ENCODE data around the gene IGF2BP3. TPM values are rescaled to one million over a fixed set of nuclear protein-coding genes. Genes with fewer than 3 reads are reported as not detected.

The IGF2BP3 gene
- total RNA-seq, 1 experiment from 2014 or later: 75.6 TPM

GRCh38 chr7:23357190-23358093, 112.8 kb downstream of the IGF2BP3 start:
- H3K4me3 ChIP-seq (ENCODE audit: insufficient read depth, low read depth, low read length): no peak overlapping the region
- no peak for DNase-seq
- no peaks in the 10 kb centered on the region for H3K27me3 ChIP-seq (ENCODE audit: control insufficient read depth, insufficient read depth, low read length)
- H3K36me3 ChIP-seq (replicated peaks; ENCODE audit: control insufficient read depth, insufficient read depth, low read length): no peaks in the 10 kb centered on the region

GRCh38 chr7:23356726-23357125, 113.6 kb downstream of the IGF2BP3 start:
- no peak for DNase-seq
- Histone ChIP-seq H3K36me3 (replicated peaks; ENCODE audit: control insufficient read depth, insufficient read depth, low read length) (no peaks in the 10 kb centered on the region), H3K27me3 (ENCODE audit: control insufficient read depth, insufficient read depth, low read length) (no peaks in the 10 kb centered on the region), H3K4me3 (ENCODE audit: insufficient read depth, low read depth, low read length) (no peak overlapping the region)

GRCh38 chr7:23356168-23356567, 114.1 kb downstream of the IGF2BP3 start:
- peaks cover under 1% of the 10 kb centered on the region; the same call in 1 of the 2 replicates for H3K36me3 ChIP-seq (replicated peaks; ENCODE audit: control insufficient read depth, insufficient read depth, low read length)
- H3K4me3 ChIP-seq (ENCODE audit: insufficient read depth, low read depth, low read length): no peak overlapping the region
- DNase-seq: no peak

GRCh38 chr7:23353172-23353571, 117.1 kb downstream of the IGF2BP3 start:
- Histone ChIP-seq H3K4me3 (ENCODE audit: insufficient read depth, low read depth, low read length) (no peak overlapping the region), H3K36me3 (replicated peaks; ENCODE audit: control insufficient read depth, insufficient read depth, low read length) (peaks cover 7% of the 10 kb centered on the region), H3K27me3 (ENCODE audit: control insufficient read depth, insufficient read depth, low read length) (no peaks in the 10 kb centered on the region)
- DNase-seq: no peak

More at GRCh38 chr7:23356168-23356567, 114.1 kb downstream of the IGF2BP3 start:
- no peaks in the 10 kb centered on the region for H3K27me3 ChIP-seq (ENCODE audit: control insufficient read depth, insufficient read depth, low read length)

GRCh38 chr7:23350466-23350865, 119.8 kb downstream of the IGF2BP3 start:
- peaks cover 20% of the 10 kb centered on the region for H3K36me3 ChIP-seq (replicated peaks; ENCODE audit: control insufficient read depth, insufficient read depth, low read length)
- no peak overlapping the region for H3K4me3 ChIP-seq (ENCODE audit: insufficient read depth, low read depth, low read length)
- no peak for DNase-seq
- no peaks in the 10 kb centered on the region for H3K27me3 ChIP-seq (ENCODE audit: control insufficient read depth, insufficient read depth, low read length)

- H3K27me3 ChIP-seq (ENCODE audit: control insufficient read depth, insufficient read depth, low read length): no peaks in the 10 kb centered on the region
- no peak overlapping the region for H3K4me3 ChIP-seq (ENCODE audit: insufficient read depth, low read depth, low read length)
- peaks cover 22% of the 10 kb centered on the region for H3K36me3 ChIP-seq (replicated peaks; ENCODE audit: control insufficient read depth, insufficient read depth, low read length)
- DNase-seq: peak; percentile 49
Measured at GRCh38 chr7:23349484-23350157, 120.7 kb downstream of the IGF2BP3 start.

GRCh38 chr7:23347682-23348180, 122.6 kb downstream of the IGF2BP3 start:
- Histone ChIP-seq H3K4me3 (ENCODE audit: insufficient read depth, low read depth, low read length) (no peak overlapping the region), H3K36me3 (replicated peaks; ENCODE audit: control insufficient read depth, insufficient read depth, low read length) (peaks cover 24% of the 10 kb centered on the region), H3K27me3 (ENCODE audit: control insufficient read depth, insufficient read depth, low read length) (no peaks in the 10 kb centered on the region)
- DNase-seq: no peak

GRCh38 chr7:23347033-23347681, 123.1 kb downstream of the IGF2BP3 start:
- no peak for DNase-seq
- no peaks in the 10 kb centered on the region for H3K27me3 ChIP-seq (ENCODE audit: control insufficient read depth, insufficient read depth, low read length)
- H3K36me3 ChIP-seq (replicated peaks; ENCODE audit: control insufficient read depth, insufficient read depth, low read length): peaks cover 28% of the 10 kb centered on the region
- H3K4me3 ChIP-seq (ENCODE audit: insufficient read depth, low read depth, low read length): no peak overlapping the region

- no peaks in the 10 kb centered on the region for H3K27me3 ChIP-seq (ENCODE audit: control insufficient read depth, insufficient read depth, low read length)
- H3K36me3 ChIP-seq (replicated peaks; ENCODE audit: control insufficient read depth, insufficient read depth, low read length): peaks cover 29% of the 10 kb centered on the region
- H3K4me3 ChIP-seq (ENCODE audit: insufficient read depth, low read depth, low read length): no peak overlapping the region
- DNase-seq: no peak
Measured at GRCh38 chr7:23346316-23346715, 124.0 kb downstream of the IGF2BP3 start.

- Histone ChIP-seq H3K4me3 (ENCODE audit: insufficient read depth, low read depth, low read length) (no peak overlapping the region), H3K36me3 (replicated peaks; ENCODE audit: control insufficient read depth, insufficient read depth, low read length) (peaks cover 26% of the 10 kb centered on the region)
- DNase-seq: no peak
Measured at GRCh38 chr7:23345601-23346000, 124.7 kb downstream of the IGF2BP3 start.

GRCh38 chr7:23343806-23344475, 126.3 kb downstream of the IGF2BP3 start:
- H3K4me3 ChIP-seq (ENCODE audit: insufficient read depth, low read depth, low read length): no peak overlapping the region
- peaks cover 31% of the 10 kb centered on the region for H3K36me3 ChIP-seq (replicated peaks; ENCODE audit: control insufficient read depth, insufficient read depth, low read length)
- DNase-seq: no peak
- H3K27me3 ChIP-seq (ENCODE audit: control insufficient read depth, insufficient read depth, low read length): no peaks in the 10 kb centered on the region

More at GRCh38 chr7:23345601-23346000, 124.7 kb downstream of the IGF2BP3 start:
- no peaks in the 10 kb centered on the region for H3K27me3 ChIP-seq (ENCODE audit: control insufficient read depth, insufficient read depth, low read length)

GRCh38 chr7:23343102-23343501, 127.2 kb downstream of the IGF2BP3 start:
- Histone ChIP-seq H3K4me3 (ENCODE audit: insufficient read depth, low read depth, low read length) (no peak overlapping the region), H3K27me3 (ENCODE audit: control insufficient read depth, insufficient read depth, low read length) (no peaks in the 10 kb centered on the region), H3K36me3 (replicated peaks; ENCODE audit: control insufficient read depth, insufficient read depth, low read length) (peaks cover 33% of the 10 kb centered on the region)
- no peak for DNase-seq

GRCh38 chr7:23341846-23342598, 128.3 kb downstream of the IGF2BP3 start:
- Histone ChIP-seq H3K36me3 (replicated peaks; ENCODE audit: control insufficient read depth, insufficient read depth, low read length) (peaks cover 32% of the 10 kb centered on the region), H3K4me3 (ENCODE audit: insufficient read depth, low read depth, low read length) (no peak overlapping the region), H3K27me3 (ENCODE audit: control insufficient read depth, insufficient read depth, low read length) (no peaks in the 10 kb centered on the region)
- DNase-seq: no peak
